ENCODE results near the gene BCKDHA.
"Not testable (repeated sequence)": the region's sequence is repeated elsewhere in the genome, so short reads cannot be mapped to it uniquely, and the experiment has no call there.

The BCKDHA gene

DNA sequence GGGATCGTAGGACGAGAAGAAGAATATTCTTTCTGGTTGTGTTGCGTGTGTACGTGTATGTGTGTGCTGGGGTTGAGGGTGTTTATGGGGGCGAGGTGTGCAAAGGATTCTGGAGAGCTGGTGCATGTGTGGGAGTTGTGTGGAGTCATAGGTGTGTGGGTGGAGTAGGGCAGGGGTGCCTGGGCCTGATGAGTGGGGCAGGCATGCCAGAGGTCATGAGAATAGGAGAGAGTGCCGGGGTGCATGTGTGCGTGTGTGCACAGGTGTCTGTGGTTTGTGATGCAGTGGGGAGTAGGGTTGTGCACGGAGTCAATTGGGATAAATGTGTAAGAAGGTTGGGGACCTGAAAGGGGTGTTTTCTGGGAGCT is 20.6 kb upstream of the BCKDHA start:
- TF ChIP-seq, protein P1, sequence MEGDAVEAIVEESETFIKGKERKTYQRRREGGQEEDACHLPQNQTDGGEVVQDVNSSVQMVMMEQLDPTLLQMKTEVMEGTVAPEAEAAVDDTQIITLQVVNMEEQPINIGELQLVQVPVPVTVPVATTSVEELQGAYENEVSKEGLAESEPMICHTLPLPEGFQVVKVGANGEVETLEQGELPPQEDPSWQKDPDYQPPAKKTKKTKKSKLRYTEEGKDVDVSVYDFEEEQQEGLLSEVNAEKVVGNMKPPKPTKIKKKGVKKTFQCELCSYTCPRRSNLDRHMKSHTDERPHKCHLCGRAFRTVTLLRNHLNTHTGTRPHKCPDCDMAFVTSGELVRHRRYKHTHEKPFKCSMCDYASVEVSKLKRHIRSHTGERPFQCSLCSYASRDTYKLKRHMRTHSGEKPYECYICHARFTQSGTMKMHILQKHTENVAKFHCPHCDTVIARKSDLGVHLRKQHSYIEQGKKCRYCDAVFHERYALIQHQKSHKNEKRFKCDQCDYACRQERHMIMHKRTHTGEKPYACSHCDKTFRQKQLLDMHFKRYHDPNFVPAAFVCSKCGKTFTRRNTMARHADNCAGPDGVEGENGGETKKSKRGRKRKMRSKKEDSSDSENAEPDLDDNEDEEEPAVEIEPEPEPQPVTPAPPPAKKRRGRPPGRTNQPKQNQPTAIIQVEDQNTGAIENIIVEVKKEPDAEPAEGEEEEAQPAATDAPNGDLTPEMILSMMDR (IDR thresholded peaks at IDR 0.05; ENCODE audit: borderline replicate concordance, insufficient read depth, low read depth, low read length): no peak

DNA sequence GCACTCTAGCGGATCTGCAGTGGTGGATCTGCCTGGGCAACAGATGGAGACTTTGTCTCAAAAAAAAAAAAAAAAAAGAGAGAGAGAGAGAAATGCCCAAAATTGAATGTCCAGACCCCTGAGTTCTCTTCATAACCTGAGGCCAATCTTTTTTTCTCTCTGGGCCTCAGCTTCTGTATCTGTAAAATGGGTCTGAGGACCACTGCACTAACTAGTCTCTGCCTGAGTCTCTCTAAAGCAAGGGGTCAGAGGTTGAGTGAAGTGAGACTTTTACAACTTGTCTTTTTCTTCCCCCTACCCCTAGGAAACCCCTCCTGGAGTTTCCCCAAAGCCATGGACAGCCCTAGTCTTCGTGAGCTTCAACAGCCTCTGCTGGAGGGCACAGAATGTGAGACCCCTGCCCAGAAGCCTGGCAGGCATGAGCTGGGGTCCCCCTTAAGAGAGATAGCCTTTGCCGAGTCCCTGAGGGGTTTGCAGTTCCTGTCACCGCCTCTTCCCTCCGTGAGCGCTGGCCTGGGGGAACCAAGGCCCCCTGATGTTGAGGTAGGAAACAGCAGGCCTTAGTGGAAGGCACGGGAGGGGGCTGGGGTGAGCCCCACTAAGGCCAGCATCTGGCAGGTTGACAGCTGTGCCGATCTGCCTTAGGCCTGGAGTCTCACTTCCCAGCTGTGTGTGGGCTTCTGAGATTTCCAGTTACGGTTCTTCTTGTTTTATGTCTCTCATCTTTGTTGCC is 19.5 kb upstream of the BCKDHA start:
- H3K4me3 ChIP-seq (ENCODE audit: low read depth, low read length): no peak overlapping the region
- TF ChIP-seq, protein P1 (IDR thresholded peaks at IDR 0.05; ENCODE audit: borderline replicate concordance, insufficient read depth, low read depth, low read length): peak; percentile 76

More for the DNA sequence above, 20.6 kb upstream of the BCKDHA start:
- no peak overlapping the region for H3K4me3 ChIP-seq (ENCODE audit: low read depth, low read length)

DNA sequence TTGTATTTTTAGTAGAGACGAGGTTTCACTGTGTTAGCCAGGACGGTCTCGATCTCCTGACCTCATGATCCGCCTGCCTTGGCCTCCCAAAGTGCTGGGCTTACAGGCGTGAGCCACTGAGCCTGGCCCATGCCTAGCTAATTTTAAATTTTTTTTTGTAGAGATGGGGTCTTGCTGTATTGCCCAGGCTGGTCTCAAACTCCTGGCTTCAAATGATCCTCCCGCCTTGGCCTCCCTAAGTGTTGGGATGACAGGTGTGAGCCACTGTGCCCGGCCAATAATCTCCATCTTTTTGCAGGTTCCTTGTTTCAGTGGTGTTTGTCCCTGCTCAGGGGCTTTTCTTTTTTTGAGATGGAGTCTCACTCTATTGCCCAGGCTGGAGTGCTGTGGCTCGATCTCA is 16.1 kb upstream of the BCKDHA start:
- not testable (repeated sequence) for H3K4me3 ChIP-seq (ENCODE audit: low read depth, low read length)

DNA sequence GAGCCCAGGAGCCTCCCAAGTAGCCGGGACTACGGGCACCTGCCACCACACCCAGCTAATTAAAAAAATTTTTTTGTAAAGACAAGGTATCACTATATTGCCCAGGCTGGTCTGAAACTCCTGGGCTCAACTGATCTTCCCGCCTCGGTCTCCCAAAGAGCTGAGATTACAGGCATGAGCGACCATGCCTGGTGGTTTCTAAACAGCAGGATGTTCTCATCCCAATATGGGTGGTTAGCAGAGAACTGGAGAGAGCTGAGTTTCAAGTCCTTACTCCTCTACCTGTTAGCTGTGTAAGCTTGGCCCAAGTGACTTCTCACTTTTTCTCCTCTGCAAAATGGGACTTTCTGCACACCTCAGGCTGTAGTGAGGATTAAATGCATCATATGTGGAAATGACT is 13.3 kb upstream of the BCKDHA start:
- no peak overlapping the region for H3K4me3 ChIP-seq (ENCODE audit: low read depth, low read length)
- TF ChIP-seq, protein P1 (IDR thresholded peaks at IDR 0.05; ENCODE audit: borderline replicate concordance, insufficient read depth, low read depth, low read length): no peak

DNA sequence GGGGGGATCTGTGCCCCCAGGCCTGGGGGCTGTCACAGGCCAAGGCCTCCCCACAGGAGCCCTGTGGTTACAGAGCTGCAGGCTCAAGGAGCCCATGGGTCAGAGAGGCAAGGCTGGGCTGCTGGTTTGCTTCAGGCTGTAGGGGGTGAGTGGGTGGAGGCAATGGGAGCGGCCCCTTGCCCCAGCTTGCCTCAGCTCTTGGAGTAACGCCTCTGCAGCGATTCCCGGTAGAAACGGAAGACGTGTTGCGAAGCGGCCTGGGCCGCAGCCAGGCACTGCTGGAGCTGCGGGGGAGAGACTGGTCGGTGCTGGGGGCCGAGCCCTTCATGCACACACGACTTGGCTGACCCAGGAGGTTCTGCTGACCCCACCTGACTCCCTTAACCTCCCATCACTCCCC is 11.2 kb upstream of the BCKDHA start:
- no peak overlapping the region for H3K4me3 ChIP-seq (ENCODE audit: low read depth, low read length)
- TF ChIP-seq, protein P1 (IDR thresholded peaks at IDR 0.05; ENCODE audit: borderline replicate concordance, insufficient read depth, low read depth, low read length): no peak

DNA sequence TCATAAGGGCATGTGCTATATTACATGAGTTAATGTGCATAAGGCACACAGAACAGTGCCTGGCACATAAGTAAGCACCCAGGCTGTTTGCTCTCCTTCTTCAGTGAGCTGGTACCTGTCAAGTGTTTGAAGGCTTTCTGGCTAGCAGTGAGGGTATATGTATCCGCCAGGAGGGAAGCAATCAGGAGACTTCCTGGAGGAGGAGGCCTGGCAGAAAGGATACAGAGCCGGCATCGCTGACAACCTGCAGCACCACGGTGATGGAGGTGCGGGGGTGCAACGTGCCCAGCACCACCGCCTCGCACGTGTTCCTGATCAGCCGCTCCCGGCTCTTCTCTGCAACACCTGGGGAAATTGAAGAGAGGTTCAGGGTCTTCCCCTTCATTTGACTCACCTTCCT is 6.0 kb upstream of the BCKDHA start:
- TF ChIP-seq, protein P1 (IDR thresholded peaks at IDR 0.05; ENCODE audit: borderline replicate concordance, insufficient read depth, low read depth, low read length): no peak
- no peak overlapping the region for H3K4me3 ChIP-seq (ENCODE audit: low read depth, low read length)

DNA sequence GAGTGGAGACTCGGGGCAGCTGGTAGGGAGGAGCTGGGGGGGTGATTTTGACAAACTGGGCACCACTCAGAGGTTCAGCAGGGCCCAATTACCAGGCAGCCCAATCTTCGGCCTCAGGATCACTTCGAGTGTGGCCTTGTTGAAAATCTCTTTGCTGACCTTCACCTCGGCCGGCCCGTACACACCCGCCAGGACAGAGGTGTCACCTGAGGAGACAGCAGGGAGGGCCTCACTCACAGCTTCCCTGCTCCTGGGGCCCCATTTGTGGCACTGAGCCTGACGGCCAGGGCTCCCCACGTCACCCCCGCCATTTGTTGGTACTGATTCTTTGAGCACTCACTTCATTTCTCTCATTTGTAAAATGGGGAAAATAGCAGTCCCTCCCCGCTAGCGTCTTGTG is 4.8 kb upstream of the BCKDHA start:
- TF ChIP-seq, protein P1 (IDR thresholded peaks at IDR 0.05; ENCODE audit: borderline replicate concordance, insufficient read depth, low read depth, low read length): no peak

More for the DNA sequence above, 4.8 kb upstream of the BCKDHA start:
- H3K4me3 ChIP-seq (ENCODE audit: low read depth, low read length): no peak overlapping the region

Data from GM12875 (cell line).